Measurements from ENCODE around the gene SCN9A. TPM values are rescaled to one million over a fixed set of nuclear protein-coding genes. Genes with fewer than 3 reads are reported as not detected.

SCN9A gene
- total and polyA plus RNA-seq, 2 of the 8 experiments (the other 6 are each of a cell fraction or from before 2014, with no cell fraction given) = 1.6 to 6.2 TPM

DNA sequence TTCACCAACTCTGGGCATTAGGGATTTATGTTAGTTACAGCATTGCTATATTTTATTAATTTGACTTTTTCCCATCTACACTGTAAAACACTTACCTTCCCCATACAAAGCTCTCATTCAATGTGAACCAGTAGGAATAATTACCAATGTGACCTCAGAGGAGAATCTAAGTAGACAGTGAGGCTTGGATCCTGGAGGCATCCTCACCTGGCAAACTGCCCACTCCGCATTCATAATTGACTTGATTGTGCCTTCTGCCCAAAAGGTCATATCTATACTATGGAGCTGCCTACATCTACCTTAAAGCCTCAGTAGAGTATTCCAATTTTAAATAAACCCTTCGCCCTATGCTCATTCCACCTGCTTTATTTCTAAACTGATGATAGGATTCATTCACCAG lies 202.5 kb downstream of the SCN9A start:
- ChIA-PET CTCF (ENCODE audit: partially characterized antibody) (interaction anchor here (0.9 kb wide), 1 partner anchor 9 kb away, joined by 3 read pairs; no protein-coding TSS in a partner anchor), POLR2A (ENCODE audit: partially characterized antibody) (no interaction called here)
- Histone ChIP-seq H3K4me1 (replicated peaks in 1 of 4; ENCODE audit: control insufficient read depth in 3 of 4, insufficient read depth in 4 of 4, low read length in 3 of 4) (no peaks in the 10 kb centered on the region), H3K4me3 (ENCODE audit: extremely low read depth in 1 of 4, insufficient read depth in 2 of 4, low read depth in 3 of 4, low read length in 4 of 4) (no peak overlapping the region), H3K27ac (ENCODE audit: low read depth, low read length) (no peak overlapping the region), H2BK15ac (ENCODE audit: low read length) (no peak overlapping the region), H4K20me1 (replicated peaks in 1 of 2; ENCODE audit: control insufficient read depth in 1 of 2, insufficient read depth in 2 of 2, low read length in 2 of 2) (no peaks in the 10 kb centered on the region), H2AFZ (ENCODE audit: low read length) (no peak overlapping the region), H3K56ac (replicated peaks; ENCODE audit: insufficient read length, low read depth, low read length) (no peak overlapping the region), H4K91ac (replicated peaks; ENCODE audit: insufficient read length, low read length) (no peak overlapping the region), H3K23ac (ENCODE audit: insufficient read length) (no peak overlapping the region), H3K9ac (replicated peaks in 1 of 4; ENCODE audit: extremely low read depth in 1 of 4, low read depth in 3 of 4, low read length in 3 of 4) (no peak overlapping the region), H4K5ac (ENCODE audit: insufficient read length, low read depth, low read length) (no peak overlapping the region), H3K36me3 (ENCODE audit: control insufficient read depth in 2 of 4, insufficient read depth in 4 of 4, low read length in 3 of 4) (no peaks in the 10 kb centered on the region), H2BK120ac (replicated peaks; ENCODE audit: low read depth, low read length) (no peak overlapping the region), H3K4me2 (ENCODE audit: insufficient read depth in 1 of 2, low read depth in 2 of 2, low read length in 2 of 2) (no peak overlapping the region), H2BK12ac (ENCODE audit: low read depth, low read length) (no peak overlapping the region), H3K18ac (ENCODE audit: extremely low read depth, low read length) (no peak overlapping the region), H3K27me3 (replicated peaks in 1 of 4; ENCODE audit: control insufficient read depth in 3 of 4, extremely low read depth in 1 of 4, insufficient read depth in 3 of 4, low read length in 3 of 4) (no peaks in the 10 kb centered on the region), H2BK5ac (ENCODE audit: low read depth, low read length) (no peak overlapping the region), H4K8ac (ENCODE audit: extremely low read depth, insufficient read depth, low read length) (no peak overlapping the region), H3K79me2 (ENCODE audit: control insufficient read depth in 1 of 2, insufficient read depth in 2 of 2, low read length in 2 of 2) (no peaks in the 10 kb centered on the region), H3K23me2 (ENCODE audit: low read depth, low read length) (no peaks in the 10 kb centered on the region), H3K4ac (replicated peaks; ENCODE audit: insufficient read length, low read depth, low read length) (no peak overlapping the region), H3K14ac (ENCODE audit: insufficient read length) (no peak overlapping the region), H2AK5ac (ENCODE audit: low read depth, low read length) (no peak overlapping the region), H2BK20ac (ENCODE audit: low read length) (no peak overlapping the region), H3K79me1 (ENCODE audit: low read depth, low read length) (no peaks in the 10 kb centered on the region), H3K9me3 (ENCODE audit: insufficient read depth in 2 of 2, low read depth in 1 of 2, low read length in 1 of 2) (no peaks in the 10 kb centered on the region)
- FAIRE-seq = no peak
- TF ChIP-seq NANOG (IDR thresholded peaks at IDR 0.05; ENCODE audit: insufficient read depth, low read depth, low read length, poor library complexity, severe bottlenecking) (no peak), TAF7 (optimal IDR thresholded peaks at IDR 0.05; ENCODE audit: borderline replicate concordance, low read depth, low read length) (no peak), SUZ12 (IDR thresholded peaks at IDR 0.05; ENCODE audit: low read length) (no peak), KDM5A (IDR thresholded peaks at IDR 0.05; ENCODE audit: low read length) (no peak), TCF12 (IDR thresholded peaks at IDR 0.05; ENCODE audit: low read depth, low read length) (no peak)
- TF ChIP-seq, protein P1, sequence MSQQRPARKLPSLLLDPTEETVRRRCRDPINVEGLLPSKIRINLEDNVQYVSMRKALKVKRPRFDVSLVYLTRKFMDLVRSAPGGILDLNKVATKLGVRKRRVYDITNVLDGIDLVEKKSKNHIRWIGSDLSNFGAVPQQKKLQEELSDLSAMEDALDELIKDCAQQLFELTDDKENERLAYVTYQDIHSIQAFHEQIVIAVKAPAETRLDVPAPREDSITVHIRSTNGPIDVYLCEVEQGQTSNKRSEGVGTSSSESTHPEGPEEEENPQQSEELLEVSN (IDR thresholded peaks at IDR 0.05) = no peak
- no peak for DNase-seq (ENCODE audit: low read depth in 1 of 2, low spot score in 2 of 2)
- whole genome bisulfite sequencing, 2 experiments (ENCODE audit: extremely low coverage in 1 of 2, insufficient coverage in 1 of 2, insufficient read length in 1 of 2, insufficient replicate concordance in 2 of 2, low coverage in 1 of 2, low lambda C conversion rate in 2 of 2, missing lambda C conversion rate in 1 of 2) = 98% methylated on average over 2 of the region's 2 CpGs; no CpG with 5 or more reads in 1 of the 2 experiments

Data from H1 (cell line).